ENCODE data around the gene RABEP1.
A peak's percentile ranks its signal among the peaks of the same experiment; 100 is the strongest.

Gene RABEP1

DNA sequence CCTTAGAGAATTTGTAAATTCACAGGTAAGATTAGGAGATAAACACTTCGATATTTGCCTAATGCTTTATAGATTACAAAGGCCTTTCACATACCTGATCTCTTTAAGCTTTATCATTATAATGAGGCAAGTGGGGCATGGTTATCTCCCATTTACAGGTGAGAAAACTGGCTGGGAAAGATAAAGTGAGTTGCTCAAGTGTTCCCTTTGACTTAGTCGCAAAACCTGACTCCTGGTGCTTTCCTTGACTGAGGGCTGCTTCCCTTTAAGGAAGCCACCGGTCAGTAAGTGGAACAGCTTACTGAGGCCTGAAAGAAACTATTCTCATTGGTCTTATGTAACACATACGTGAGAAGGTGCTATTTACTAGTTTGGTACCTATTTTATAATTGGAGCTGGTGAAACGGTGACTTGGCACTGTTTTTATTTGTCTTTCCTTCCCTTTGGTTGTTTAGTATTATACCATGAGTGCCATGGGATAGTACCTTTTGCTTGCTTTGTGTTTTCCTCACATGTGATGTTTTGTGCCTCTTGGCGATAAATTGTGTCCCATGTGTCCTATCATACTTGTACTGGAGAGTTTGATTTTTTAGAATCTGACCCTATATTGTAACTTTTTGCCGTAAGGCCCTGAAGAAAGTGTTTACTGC, 80.2 kb downstream of the RABEP1 start:
- DNase-seq (ENCODE audit: low spot score), result no peak
- TF ChIP-seq, protein P1, sequence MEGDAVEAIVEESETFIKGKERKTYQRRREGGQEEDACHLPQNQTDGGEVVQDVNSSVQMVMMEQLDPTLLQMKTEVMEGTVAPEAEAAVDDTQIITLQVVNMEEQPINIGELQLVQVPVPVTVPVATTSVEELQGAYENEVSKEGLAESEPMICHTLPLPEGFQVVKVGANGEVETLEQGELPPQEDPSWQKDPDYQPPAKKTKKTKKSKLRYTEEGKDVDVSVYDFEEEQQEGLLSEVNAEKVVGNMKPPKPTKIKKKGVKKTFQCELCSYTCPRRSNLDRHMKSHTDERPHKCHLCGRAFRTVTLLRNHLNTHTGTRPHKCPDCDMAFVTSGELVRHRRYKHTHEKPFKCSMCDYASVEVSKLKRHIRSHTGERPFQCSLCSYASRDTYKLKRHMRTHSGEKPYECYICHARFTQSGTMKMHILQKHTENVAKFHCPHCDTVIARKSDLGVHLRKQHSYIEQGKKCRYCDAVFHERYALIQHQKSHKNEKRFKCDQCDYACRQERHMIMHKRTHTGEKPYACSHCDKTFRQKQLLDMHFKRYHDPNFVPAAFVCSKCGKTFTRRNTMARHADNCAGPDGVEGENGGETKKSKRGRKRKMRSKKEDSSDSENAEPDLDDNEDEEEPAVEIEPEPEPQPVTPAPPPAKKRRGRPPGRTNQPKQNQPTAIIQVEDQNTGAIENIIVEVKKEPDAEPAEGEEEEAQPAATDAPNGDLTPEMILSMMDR (IDR thresholded peaks at IDR 0.05), result no peak
- Histone ChIP-seq H3K27ac (no peak overlapping the region), H3K4me3 (no peak overlapping the region)

DNA sequence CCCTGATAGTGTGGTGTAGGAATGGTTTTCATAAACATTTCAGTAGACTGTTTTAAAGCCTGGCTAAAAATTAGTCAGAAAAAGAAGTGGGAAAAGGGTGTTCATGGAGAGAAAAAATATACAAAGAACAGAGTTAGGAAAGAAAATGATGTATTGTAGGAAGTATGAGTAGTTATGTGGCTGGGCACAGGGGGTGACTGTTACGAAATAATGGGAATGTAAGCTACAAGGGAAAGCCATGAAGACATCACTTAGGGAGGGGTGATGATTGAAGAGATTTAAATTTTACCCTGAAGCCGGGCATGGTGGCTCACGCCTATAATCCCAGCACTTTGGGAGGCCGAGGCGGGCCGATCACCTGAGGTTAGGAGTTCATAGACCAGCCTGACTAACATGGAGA, 82.1 kb downstream of the RABEP1 start:
- DNase-seq (ENCODE audit: low spot score), result no peak
- Histone ChIP-seq H3K27ac (peak overlapping the region in 1 of 2 donors; percentile 20), H3K4me3 (no peak overlapping the region)
- TF ChIP-seq, protein P1 (IDR thresholded peaks at IDR 0.05), result no peak

DNA sequence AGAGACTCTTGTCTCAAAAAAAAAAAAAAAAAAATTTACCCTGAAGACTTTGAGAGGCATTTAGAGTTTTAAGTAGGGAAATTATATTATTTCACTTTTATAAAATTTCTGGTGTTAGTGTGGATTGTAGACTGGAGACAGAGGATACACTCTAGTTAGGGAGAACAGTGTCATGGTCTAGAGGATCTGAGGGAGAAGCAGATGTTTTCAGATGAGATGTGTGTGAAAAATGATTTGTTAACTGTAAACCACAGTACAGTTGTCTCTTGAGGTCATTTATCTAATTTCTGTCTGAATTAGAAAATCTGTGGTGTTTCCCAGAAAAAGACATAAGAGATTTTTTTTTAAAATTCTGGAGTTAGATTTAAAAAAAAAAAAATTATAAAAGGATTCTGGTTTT, 82.6 kb downstream of the RABEP1 start:
- DNase-seq (ENCODE audit: low spot score), result no peak
- Histone ChIP-seq H3K4me3 (no peak overlapping the region), H3K27ac (no peak overlapping the region)
- TF ChIP-seq, protein P1 (IDR thresholded peaks at IDR 0.05), result no peak

DNA sequence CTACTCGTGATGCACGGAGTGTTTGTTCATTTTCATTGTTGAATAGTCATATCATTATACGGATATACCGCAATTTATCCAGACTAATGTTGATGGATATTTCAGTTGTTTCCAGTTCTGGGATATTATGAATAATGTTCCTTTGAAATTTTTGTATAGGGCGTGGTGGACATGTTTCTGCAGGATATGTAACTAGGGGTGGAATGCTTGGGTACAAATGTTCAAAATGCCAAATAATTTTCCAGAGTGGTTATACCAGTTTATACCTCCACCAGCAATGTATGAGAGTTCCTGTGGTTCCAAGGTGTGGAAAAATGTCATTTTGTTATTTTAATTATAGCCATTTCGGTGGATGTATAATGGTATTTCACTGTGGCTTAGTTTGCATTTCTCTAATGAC, 83.7 kb downstream of the RABEP1 start:
- no peak overlapping the region for H3K4me3 ChIP-seq
- TF ChIP-seq, protein P1 (IDR thresholded peaks at IDR 0.05), result no peak
- H3K27ac ChIP-seq, result no peak overlapping the region
- no peak for DNase-seq (ENCODE audit: low spot score)

DNA sequence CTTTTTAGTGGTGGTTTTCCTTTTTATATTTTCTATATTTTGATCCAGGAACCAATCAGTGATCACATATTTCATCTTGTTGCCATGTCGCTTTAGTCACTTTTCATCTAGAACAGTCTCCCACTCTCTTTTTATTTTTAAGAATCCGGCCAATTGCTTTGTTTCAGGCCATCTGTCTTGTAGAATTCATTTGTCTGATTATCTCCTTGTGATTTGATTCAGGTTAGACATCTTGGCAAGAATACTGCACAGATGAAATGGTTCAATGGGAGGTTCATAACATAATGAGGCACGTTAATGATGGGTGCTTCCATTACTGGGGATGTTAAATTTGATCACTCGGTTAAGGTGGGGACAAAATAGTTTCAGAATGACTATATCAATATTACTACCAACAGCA, 88.3 kb downstream of the RABEP1 start:
- no peak overlapping the region for H3K4me3 ChIP-seq
- no peak overlapping the region for H3K27ac ChIP-seq
- DNase-seq (ENCODE audit: low spot score), result no peak
- TF ChIP-seq, protein P1 (IDR thresholded peaks at IDR 0.05), result no peak

DNA sequence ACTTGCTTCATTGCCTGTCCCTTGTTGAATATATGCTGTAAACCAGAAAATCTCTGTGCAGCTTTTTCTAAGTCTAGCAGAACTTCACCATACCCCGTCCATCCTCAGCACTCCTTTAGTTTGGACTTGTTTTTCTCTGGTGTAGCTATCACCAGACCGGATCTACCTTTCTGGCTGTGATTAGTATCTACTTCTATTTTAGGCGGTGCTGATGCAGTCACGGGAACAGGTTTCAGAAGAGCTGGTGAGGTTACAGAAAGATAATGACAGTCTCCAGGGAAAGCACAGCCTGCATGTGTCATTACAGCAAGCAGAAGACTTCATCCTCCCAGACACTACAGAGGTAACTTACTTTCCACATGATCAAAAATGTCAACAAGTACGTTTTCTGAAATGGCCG, 91.0 kb downstream of the RABEP1 start:
- no peak for DNase-seq (ENCODE audit: low spot score)
- TF ChIP-seq, protein P1 (IDR thresholded peaks at IDR 0.05), result no peak
- Histone ChIP-seq H3K4me3 (no peak overlapping the region), H3K27ac (no peak overlapping the region)

DNA sequence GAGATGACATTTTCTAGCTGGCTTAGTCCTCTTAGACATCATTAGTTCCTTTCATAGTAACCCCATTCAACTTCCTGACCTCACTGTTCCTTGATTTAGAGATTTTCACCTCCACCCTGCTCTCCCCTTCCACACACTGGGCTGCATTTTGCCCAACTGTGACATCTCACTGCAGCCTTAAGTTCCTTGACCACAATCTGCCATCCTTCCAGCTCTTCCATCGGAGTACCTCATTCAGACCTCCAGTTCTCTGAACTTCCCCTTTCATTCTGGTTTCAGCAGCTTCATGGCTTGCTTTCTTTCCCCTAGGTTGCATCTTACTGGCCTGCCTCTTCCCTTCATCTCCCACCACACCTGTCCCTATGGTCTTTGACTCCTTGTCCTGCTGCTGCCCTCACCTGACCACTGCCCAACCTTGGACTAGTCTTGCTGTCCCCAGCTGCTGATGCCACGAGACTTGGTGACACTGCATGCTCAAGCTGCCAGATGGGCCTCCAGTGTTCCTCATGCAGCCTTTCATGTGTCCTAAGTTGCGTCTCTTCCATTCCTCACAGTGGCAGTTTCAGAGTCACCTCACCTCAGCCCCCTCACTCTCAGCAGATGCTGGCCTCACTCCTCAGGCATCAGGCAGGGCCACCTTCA, 96.6 kb downstream of the RABEP1 start:
- DNase-seq (ENCODE audit: low spot score), result no peak
- H3K27ac ChIP-seq, result no peak overlapping the region
- no peak overlapping the region for H3K4me3 ChIP-seq
- TF ChIP-seq, protein P1 (IDR thresholded peaks at IDR 0.05), result no peak
